GM19372 (cell line): ENCODE results near the gene SYTL2.
"Not testable (repeated sequence)": the region's sequence is repeated elsewhere in the genome, so short reads cannot be mapped to it uniquely, and the experiment has no call there.

Experiments used
- ATAC-seq: cut with Tn5 transposase; IDR thresholded peaks from one replicate; pipeline ENCODE4 v1.9.1; 2021; ENCODE audit warnings: mild to moderate bottlenecking, low read depth, moderate library complexity; ENCODE audit not compliant: unreplicated experiment

SYTL2 gene

DNA sequence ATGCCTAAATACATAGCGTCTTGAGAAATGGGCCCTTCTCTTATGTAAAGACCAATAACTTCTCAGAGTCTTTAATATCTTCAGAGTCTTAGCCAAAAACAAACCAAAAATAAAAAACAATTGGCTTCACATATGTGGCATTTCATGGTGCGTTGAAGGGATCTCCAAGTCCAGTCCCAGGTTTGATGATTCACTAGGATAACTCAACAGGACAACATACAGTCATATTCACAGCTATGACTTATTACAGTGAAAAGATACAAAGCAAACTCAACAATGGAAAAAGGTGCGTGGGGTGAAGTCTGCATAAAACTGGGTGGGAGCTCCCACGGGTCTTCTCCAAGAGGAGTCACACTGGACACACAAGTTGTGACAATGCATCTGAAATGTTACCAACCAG, 12.6 kb downstream of the SYTL2 start:
- no peak for ATAC-seq

DNA sequence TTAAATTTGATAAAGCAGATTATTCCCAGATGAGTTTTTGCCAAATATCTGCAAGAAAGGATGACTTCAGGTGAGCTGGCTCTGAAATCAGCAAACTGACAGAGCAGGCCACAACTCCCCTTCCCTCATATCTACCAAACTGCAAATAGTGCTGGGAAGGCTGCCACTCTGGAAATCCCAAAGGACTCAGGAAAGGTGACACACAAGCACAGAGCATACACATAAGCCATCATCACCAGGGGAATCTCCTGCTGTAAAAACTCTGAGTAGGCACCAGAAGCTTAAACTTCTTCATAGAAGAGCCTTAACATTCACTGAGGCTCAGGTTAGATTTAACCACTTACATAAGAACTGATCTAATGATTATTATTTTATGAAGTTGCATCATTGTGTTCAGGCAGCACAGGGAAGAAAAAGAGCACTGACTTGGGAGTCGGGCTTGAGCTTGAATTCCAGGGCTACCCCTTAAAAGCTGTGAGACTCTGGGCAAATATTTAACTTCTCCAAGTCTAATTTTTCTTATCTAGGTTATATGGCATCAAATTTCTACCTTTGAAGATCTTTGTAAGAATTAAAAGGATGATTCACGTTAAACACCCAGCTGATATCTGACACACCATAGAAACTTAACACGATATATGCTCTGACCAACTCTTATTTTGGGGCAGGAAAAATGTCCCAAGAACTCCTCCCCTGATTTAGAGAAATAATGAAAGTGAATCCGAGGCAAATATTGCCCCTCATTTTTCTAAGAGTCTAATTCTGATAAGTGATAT, 15.0 kb downstream of the SYTL2 start:
- ATAC-seq: no peak

DNA sequence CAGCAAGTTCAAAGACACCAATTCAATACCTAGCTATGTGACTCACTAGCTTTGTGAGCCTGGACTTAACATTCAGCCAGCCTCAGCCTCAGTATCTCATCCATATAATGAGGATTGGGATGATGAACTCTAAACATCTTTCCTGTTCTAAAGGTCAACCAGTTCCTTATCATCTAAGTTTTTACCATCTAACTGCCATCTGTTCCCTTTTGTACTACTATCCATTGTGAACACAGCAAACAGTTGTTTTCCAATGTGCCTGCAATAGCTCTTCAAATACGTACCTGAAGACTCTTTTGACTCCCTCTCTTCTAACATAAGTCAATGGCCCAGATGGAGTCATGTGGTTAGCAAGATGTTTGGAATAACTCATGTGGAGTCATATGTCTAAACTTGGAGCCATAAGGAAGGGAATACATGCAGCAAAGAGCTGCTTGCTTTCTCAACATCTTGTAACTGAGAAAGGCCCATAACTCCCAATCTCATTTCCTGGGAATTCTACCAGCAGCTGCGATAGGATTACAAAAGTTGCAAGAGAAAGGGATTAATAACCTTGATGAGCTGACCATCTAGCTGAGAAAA, 19.4 kb downstream of the SYTL2 start:
- ATAC-seq: no peak

DNA sequence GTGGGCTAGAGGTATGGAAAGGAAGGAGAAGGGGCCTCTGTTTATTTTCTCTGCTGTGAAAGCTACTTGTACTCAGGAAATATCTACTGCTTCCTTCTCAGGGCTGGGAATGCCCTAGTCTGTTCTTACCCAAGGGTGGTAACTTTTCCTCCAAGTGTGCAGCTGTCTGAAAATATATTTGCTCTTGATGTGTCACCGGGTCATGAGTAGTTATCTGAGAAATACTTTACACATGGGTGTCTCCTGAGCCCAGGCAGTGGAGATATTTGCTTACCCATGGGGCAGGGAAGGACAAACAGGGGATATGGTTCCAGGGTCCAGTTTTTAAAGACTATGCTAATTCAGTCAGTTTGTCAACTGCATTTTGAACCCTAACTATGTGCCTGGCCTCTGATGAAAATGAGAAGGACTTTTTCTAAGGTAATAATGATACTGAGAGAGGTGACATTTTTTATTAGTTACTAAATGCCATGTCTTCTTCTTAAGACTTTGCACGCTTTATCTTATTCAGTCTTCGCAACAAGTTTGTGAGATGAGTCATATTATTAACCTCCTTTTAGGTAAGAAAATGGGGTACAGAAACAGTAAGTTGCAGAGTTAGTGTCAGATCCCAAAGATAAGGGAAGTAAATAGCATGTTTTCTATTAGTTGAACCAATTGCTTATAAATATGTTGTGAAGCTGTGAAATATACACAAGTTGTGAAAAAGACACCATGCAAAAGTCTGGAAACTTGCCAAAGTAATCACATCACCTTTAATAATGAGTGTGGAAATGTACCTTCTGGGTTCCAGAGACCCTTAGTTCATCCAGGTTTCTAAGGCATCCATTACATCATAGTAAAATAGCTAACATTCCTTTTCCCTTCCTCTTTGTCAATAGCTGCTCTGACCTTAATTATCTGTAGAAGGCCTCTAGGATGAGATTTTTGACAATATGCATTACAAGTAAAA, 22.9 kb downstream of the SYTL2 start:
- ATAC-seq: no peak

DNA sequence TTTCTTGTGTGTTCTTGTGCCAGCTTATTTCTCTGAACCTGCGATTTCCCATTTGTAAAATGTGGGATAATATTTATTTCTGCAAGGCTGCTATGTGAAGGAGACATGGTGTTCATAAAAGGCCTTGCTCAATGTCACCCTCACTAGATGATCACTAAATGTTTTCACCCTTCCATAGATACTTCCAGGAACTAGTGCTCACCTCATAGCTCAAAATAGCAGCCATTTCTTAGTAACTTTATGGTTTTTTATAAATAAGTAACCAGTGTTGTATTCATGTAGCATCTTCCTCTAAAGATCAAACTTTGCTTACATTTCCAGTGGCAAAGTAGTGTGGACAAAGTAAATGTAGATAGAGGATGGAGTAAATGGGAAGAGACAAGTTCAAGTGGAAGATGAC, 23.8 kb downstream of the SYTL2 start:
- no peak for ATAC-seq

DNA sequence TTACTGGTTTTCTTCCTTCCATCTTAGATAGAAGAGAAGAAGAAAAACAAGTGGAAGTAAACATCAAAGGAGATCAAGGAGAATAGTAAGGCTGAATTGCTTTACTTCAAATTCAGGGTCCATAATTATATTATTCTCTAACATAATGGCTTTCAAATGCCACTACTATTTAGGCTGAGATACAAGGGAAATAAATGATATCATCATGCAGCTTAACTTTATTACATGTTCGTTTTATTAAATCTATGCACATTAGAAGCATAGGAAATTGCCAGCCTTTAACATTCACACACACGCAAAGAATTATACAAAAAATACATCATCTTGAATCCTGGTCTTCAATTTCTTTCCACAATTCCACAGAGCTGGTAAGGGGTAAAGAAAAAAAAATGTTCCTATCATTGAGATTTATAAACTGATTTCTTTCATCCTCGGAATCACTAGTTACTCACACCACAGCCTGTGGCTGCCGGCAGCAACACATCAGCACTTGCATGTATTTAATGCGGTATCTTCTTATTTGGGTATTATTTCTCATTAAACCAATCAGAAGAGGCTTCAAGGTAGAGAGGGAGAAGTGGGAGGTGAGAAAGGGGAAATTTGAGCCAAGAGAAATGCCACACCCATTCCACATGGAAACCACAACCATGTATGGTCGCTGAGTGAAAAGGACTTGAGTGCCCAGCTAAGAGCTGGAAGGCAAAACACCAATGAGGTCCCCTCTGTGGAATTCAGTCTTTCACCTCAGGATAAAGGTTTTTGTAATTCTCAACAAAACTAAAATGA, 26.3 kb downstream of the SYTL2 start:
- ATAC-seq: no peak

DNA sequence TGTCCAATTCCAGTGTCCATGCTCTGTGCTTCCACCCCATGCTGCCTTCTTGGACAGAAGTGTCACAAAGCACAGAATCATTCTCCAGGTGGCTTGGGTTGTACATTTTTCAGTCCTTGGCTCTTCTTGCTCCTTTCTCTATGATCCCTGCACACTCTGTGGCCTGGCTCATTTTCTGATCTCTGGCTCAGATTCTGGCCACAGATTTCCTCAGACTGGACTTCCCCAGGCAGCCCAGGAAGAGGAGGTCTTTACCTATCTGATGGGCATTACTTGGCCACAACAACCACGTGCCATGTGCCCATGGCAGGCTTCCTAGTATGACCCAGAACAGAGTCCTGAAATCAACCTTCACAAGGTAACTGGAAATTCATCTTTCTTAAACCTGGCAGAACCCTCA, 27.2 kb downstream of the SYTL2 start:
- no peak for ATAC-seq

DNA sequence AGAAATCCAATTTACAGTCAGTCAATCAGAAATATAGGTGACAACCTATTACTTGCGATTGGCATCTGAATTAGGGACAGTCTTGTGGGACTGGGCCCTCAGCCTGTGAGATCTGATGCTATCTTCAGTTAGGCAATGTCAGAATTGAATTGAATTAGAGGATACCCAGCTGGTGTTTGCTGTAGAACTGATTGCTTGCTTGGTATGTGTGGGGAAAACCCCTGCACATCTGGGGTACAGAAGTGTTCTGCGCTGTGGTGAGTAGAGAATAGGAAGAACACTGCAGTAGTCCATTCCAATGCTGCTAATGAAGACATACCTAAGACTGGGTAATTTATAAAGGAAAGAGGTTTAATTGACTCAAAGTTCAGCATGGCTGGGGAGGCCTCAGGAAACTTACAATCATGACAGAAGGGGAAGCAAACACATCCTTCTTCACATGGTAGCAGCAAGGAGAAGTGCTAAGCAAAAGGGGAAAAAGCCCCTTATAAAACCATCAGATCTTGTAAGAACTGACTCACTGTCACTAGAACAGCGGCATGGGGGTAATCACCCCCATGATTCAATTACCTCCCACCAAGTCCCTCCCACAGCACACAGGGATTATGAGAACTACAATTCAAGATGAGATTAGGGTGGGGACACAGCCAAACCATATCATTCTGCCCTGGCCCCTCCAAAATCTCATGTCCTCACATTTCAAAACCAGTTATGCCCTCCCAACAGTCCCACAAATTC, 30.0 kb downstream of the SYTL2 start:
- not testable (repeated sequence) for ATAC-seq

DNA sequence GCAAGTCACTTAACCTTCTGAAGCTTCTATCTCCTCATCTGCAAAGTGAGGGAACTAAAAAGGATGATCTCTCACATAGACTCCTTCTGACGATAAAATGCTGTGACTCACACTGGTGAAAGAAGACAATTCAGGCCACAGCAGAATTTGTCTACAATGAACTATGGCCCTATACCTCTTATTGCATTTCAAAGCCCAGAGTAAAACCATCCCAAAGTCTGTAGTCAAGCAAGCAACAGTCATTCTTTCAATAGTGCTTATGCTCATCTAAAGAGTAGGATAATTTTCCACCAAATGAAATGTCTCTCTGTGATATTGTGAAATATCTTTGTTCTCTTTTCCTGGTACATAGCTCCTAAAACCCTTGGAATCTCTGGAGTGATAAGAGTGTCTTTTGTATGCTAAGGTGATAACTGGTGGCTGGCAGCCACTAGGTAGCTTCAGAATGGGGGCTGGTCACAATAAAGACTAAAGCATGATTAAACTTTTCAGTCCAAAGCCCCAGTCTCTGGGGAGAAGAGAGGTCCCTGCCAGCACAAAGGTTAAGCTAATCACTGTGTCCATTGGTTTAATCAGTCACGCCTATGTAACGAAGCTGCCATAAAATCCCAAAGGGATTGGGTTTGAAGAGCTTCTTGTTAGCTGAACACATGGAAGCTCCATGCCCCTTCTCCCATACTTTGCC, 30.8 kb downstream of the SYTL2 start:
- no peak for ATAC-seq

DNA sequence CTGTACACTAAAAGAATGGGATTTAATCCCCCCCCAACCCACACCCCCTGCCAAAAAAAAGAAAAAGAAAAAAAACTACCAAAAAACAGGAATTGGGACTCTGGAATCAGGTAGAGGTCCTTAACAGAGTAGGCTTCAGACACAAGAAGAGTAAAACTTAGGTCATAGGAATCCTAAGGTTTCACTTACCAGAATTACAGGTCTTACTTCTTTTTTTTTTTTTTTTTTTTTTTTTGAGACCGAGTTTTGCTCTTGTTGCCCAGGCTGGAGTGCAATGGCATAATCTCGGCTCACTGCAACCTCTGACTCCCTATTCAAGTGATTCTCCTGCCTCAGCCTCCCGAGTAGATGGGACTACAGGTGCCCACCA, 33.4 kb downstream of the SYTL2 start:
- not testable (repeated sequence) for ATAC-seq

DNA sequence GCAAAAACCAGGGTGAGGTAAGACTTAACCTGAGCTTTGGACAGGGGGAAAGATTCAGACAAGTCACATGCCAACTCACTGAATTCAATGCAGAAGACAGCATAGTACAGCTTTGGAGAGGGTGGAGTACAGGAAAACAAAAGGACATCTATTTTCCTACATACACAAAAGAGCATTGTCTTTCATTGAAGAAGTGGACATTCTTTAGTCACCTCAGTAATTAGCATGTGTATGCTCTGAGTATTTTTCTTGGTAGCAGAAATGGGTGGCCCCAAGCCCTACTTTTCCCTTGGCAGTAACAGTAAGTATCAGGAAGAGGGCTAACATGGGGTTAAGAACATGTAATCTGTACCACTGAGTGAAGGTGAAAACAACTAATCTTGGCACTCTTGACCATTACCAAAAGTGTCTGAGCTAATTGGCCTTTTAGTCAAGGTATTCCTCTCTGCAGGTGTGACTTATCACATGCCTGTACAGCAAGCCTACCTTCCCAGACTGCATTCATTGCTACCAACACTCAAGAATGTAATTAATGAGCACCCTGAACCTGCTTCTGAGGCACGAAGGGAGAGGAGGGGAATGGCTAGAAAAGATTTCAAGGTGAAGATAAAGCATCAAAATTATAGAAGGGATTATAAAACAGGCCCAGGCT, 33.9 kb downstream of the SYTL2 start:
- ATAC-seq: no peak

DNA sequence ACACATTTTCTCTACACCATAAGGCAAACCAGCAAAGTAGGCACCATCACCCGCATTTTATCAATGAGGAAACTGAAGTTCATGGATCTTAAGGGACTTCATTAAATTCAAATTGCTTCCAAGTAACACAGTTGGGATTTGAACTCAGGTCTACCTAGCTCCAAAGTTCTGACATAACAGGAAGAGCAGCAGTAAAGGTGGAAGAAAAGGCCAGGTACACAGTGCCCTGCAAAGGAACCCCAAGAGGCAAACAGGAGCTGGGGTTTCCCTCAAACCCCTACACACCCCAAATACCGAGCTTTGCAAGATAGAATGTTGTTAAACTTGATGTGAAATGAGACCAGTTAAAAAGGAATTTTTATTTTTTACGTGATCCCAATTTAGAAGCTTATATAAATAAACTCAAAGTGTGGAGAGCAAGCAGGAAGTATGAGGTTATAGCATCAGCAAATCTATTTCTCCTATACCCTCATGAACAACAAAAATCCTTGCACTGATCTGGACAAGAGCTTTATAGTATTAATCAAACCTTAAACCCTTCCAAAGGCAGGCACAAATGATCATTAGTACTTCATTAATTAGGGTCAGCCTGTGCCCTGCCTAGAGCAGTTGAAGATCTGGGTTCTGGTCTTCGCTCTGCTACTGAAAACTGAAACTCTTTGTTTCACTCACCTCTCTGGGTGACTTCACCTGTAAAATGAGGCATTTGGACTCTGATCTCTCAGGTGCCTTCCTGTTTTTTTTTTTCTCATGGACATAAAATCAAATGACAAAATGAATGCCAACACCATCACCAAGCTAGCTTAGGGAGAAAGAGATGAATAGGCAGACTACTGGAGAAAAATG, 36.5 kb downstream of the SYTL2 start:
- no peak for ATAC-seq

DNA sequence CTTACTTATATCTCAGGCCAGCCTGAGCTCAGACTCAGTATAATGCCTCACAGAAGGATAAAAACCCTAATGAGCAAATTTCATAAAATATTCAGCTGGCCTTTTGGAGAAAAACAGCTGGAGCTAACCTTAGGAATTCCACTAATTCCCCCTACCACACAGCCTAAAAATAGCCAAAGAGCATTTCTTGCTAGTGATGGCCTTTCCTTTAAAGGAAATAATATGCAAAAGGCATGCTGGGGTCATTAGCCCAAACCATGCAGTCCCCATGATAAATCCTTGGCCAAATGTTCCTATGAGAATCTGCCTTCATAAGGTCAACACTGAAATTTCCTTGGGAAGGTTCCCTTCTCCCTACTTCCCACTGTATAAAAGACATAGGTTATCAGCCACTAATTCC, 38.2 kb downstream of the SYTL2 start:
- ATAC-seq: no peak

DNA sequence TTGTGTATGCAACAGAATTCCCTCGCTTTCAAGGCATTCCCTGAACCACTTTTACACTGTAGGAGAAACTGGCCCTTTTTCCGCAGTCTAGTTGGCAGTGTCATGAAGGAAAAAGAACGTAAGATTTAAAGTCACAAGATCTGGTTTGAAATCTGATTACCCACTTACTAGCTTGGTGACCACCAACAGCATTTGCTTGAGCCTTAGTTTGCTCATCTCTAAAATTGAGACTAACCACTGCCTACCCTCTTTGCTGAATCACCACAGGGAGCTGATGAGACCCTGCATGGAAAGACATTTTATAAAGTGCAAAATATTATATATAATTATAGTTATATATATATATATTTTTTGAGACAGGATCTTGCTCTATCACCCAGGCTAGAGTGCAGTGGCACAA, 39.4 kb downstream of the SYTL2 start:
- ATAC-seq: no peak

DNA sequence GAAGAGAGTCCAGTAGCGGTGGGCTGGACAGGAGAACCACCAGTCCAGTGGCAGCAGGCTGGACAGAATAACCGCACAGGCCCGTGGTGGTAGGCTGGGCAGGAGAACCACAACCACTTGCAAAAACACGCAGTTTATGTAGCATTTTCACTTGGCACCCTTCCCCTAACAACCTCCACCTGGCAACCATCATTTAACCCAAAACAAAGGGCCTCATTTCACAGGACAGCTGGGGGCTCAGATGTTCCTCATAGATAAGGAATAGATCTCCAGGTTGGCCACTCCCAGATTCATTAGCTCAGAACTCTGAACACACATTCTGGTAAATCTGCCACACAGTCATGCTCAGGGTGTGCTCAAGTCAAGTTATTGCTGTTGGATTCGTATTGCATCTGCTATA, 41.2 kb downstream of the SYTL2 start:
- no peak for ATAC-seq

DNA sequence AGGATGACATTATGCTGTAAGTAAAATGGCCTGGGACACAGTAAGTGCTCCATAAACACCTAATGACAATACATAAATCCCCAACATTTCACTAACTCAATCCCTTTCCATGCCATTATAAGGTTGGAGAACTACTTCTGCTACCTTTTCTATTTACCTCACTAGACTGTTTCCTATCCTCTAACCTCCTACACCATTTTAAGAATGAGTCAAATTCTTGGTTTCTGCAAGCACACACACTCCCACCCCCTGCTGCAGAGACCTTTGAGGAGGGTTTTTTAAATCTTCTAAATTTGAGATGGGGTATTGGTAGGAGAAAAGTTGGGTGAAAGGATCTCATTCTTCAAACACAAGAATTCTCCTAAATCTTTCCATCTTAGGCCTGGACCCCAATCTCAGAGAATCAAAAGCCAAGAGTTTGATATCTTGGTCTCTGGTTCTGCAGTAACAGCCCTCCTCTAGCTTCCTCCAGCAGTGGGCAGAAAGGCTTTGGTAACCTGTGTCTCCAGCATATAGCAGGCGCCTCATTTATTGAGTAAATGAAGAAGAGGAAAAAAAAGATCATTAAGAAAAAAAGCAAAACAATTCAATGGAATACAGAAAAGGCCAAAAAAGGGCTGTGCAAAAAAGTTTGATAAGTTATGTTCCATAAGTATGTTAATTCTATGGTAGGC, 42.3 kb downstream of the SYTL2 start:
- ATAC-seq: no peak

DNA sequence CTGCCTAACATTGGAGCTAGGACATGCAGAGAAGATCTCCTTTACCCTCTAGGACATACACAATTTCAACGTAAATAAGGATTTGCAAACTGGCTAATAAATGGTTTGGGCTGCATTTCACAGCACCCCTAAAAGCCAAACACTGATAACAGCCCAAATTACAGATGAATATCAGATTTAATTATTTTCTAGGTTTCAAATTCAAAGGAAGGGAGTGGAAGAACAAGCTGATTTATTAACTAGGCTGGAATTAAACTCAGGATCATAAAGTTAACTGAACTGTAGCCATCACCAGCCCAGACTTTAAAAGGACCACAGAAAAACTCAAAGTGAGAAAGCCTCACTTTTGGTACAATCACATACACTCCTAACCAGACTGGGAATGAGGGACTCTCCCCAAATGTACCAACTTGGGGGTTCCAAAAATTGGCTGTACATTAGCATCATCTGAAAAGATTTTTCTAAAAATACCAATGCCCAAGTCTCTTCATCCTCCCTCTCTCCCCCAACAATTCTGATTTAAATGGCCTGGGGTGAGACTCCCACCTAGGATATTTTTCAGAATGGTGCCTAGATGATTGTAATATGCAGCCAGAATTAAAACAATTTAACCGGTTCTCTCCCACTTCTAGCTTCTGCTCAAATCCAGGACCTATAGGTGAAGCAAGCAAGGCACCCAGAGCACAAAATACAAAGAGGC, 43.5 kb downstream of the SYTL2 start:
- ATAC-seq: no peak
